ENCODE data around the gene TMEM178A.
A peak's percentile ranks its signal among the peaks of the same experiment; 100 is the strongest.
"Not testable (repeated sequence)": the region's sequence is repeated elsewhere in the genome, so short reads cannot be mapped to it uniquely, and the experiment has no call there.

Gene TMEM178A

GRCh38 chr2:39718483-39718882 is 52.8 kb downstream of the TMEM178A start:
- no peak for DNase-seq

GRCh38 chr2:39719317-39719716 is 53.6 kb downstream of the TMEM178A start:
- no peak for DNase-seq

GRCh38 chr2:39720970-39721369 is 55.3 kb downstream of the TMEM178A start:
- no peak for DNase-seq

GRCh38 chr2:39723497-39723896 is 57.8 kb downstream of the TMEM178A start:
- no peak for DNase-seq

- DNase-seq: no peak
These were observed 58.5 kb downstream of the TMEM178A start for GRCh38 chr2:39723946-39724827.

GRCh38 chr2:39724828-39725144 is 59.1 kb downstream of the TMEM178A start:
- DNase-seq: no peak

- no peak for DNase-seq
These were observed 59.7 kb downstream of the TMEM178A start for GRCh38 chr2:39725401-39725800.

- not testable (repeated sequence) for DNase-seq
These were observed 62.4 kb downstream of the TMEM178A start for GRCh38 chr2:39728085-39728484.

GRCh38 chr2:39728941-39729351 is 63.2 kb downstream of the TMEM178A start:
- DNase-seq: peak in 1 of 2 experiments; percentile 55

GRCh38 chr2:39730276-39730675 is 64.6 kb downstream of the TMEM178A start:
- DNase-seq: no peak

- DNase-seq: peak; percentile 60 to 70
These were observed 65.1 kb downstream of the TMEM178A start for GRCh38 chr2:39730685-39731302.

- no peak for DNase-seq
These were observed 65.8 kb downstream of the TMEM178A start for GRCh38 chr2:39731546-39731945.

- peak; percentile 18 to 67 for DNase-seq
These were observed 66.8 kb downstream of the TMEM178A start for GRCh38 chr2:39732482-39732881.

- DNase-seq: no peak
These were observed 67.5 kb downstream of the TMEM178A start for GRCh38 chr2:39733070-39733674.

GRCh38 chr2:39734445-39734844 is 68.7 kb downstream of the TMEM178A start:
- no peak for DNase-seq

GRCh38 chr2:39735648-39736047 is 69.9 kb downstream of the TMEM178A start:
- DNase-seq: no peak

- DNase-seq: no peak
These were observed 70.9 kb downstream of the TMEM178A start for GRCh38 chr2:39736640-39737039.

- no peak for DNase-seq
These were observed 71.9 kb downstream of the TMEM178A start for GRCh38 chr2:39737661-39738060.

GRCh38 chr2:39738936-39739335 is 73.2 kb downstream of the TMEM178A start:
- no peak for DNase-seq

GRCh38 chr2:39739386-39739785 is 73.7 kb downstream of the TMEM178A start:
- peak in 1 of 2 experiments; percentile 46 for DNase-seq

GRCh38 chr2:39741871-39742270 is 76.2 kb downstream of the TMEM178A start:
- peak in 1 of 2 experiments; percentile 55 for DNase-seq

- DNase-seq: peak; percentile 63 to 85
These were observed 77.6 kb downstream of the TMEM178A start for GRCh38 chr2:39743269-39743776.

GRCh38 chr2:39755466-39755865 is 89.7 kb downstream of the TMEM178A start:
- DNase-seq: no peak

GRCh38 chr2:39757156-39757555 is 91.4 kb downstream of the TMEM178A start:
- DNase-seq: no peak

Measured in NCI-H524 (cell line).